ENCODE results near the gene ADAM22.

The ADAM22 gene

DNA sequence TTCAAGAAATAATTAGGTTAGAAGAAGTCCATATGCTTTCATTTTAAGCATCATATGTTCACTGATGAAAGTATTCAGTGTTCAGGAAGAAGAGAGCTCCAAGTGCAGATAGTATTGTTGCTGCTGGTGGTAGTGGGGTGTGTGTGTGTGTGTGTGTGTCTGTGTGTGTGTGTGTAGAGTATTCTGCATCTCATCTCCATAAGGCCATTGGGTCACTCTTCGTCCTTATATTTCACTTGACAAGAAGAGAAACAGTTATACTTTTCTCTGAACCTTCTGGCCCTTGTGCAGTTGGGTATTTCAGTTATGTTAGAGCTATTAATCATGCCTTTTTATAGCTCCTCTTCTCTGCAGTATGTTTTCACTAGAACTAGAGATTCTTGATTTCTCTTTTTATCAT, 26.2 kb downstream of the ADAM22 start:
- DNase-seq, result no peak

DNA sequence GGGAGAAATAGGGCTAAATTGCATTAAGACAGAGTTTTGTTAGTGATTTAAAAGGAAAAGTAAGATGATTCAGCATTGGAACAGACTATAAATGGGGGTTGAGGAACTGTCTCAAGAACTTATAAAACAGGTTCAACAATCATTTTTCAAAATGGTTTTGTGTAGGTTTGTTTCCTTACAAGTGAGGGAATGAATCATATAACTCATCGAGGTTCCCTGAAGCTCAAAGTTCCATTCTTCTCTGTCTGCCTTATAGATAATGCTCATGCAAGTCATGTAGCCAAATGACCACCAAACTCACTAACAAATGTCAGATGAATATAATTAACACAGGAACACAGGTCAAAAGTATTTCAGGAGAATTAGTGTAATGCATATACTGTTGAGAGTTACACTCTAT, 27.7 kb downstream of the ADAM22 start:
- no peak for DNase-seq

DNA sequence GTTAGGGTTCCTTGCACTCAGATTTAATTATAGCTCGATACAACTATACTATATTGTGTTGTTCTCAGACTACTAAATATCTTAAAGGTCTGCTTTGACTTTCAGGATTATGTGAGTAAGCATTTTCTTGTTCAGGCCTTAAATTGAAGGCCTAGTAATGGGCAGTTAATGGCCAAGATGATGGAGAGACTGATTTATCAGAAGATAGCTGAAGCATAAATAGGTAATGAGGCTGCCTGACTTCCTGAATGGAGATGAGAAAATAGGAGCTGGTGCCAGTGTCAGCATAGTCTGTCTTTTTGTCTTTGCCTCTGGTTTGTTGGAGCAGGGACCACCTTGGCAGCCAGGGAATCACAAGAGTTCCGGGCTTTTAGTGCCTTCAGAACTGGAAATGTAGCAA, 32.2 kb downstream of the ADAM22 start:
- no peak for DNase-seq

DNA sequence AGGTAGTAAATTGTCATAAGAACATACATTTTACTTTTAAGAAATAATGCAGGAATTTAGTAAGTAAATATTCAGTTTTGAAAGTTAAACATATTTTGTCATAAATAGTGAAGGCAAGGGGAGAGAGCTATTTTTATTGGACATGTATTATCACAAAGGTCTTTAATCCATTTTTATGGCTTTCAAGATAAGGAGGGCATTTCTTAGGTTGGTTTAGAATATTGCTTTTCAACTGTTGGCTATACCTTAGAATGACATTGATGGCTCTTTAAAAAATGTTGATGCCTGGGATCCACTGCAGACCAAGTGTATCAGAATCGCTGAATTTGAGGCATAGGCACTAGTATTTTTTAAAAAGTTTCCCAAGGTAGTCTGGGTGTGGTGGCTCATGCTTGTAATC, 34.0 kb downstream of the ADAM22 start:
- DNase-seq, result no peak

DNA sequence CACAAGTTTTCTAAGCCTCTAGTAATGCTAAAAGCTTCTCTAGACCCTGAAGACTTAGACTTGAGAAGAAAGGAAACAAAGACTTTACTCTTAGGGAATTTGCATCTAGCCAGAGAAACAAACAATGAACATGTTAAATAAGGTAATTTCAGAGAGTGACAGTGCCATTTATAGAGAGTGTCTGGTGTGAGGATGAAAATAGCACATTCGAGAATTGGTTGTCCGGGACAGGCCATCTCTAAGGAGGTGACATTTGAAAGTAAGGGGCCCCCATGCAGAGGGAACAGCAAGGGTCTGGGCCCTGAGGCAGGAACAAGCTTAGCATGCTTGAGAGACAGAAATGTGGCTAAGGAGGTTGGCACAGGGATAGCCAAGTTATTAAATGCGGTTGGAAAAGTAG, 48.1 kb downstream of the ADAM22 start:
- no peak for DNase-seq

DNA sequence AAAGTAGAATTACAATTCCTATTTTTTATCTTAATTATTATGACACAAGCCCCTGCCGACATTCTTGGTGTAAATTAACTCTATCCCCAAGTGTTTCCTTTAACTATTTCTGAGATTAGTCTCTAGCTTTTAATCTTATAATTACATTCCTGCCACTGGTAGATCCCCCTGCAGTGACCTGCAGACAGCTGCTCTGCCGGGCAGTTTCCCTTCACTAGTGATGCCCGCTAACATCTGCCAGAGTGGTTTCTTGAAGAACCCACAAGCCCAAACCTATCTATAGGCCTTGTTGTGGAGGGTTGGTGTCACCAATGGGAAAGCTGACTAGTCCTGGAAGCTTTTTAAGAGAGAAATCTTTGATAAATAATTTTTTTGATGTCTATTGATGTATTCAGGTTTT, 50.0 kb downstream of the ADAM22 start:
- no peak for DNase-seq

DNA sequence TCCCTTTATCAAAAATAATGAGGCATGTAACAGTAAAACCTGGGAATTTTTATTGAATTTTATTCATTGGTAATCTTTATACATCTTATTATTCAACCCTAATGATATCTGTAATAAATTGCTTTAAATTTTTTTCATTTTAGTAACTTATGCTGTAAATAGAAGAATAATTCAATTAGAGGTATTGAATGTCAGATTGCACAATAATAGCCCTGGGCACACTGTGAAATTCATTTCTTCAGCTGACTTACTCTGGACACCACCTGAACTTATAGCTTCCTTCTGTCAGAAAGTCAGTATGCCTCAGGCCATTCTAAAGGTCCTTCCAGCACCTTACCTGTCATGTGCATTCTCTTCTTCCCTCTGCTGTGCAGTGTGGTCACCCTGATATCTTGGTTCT, 59.2 kb downstream of the ADAM22 start:
- DNase-seq, result no peak

DNA sequence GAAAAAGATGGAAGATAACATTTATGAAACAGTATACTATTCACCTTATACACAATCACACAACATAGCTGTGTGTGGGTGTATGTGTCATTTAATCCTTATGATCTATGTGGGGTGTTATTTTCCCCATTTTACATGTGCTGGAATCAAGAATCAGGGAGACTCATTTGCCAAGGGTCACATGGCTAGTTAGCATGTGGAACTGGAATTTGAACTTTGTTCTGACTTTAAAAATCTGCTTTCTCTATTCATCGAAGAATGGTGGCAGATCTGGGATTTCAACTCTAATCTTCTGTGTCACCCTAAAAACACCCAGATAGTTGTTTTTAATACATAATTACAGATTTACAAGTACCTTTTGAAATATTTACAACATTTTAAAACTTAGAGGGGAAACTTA, 65.2 kb downstream of the ADAM22 start:
- no peak for DNase-seq

DNA sequence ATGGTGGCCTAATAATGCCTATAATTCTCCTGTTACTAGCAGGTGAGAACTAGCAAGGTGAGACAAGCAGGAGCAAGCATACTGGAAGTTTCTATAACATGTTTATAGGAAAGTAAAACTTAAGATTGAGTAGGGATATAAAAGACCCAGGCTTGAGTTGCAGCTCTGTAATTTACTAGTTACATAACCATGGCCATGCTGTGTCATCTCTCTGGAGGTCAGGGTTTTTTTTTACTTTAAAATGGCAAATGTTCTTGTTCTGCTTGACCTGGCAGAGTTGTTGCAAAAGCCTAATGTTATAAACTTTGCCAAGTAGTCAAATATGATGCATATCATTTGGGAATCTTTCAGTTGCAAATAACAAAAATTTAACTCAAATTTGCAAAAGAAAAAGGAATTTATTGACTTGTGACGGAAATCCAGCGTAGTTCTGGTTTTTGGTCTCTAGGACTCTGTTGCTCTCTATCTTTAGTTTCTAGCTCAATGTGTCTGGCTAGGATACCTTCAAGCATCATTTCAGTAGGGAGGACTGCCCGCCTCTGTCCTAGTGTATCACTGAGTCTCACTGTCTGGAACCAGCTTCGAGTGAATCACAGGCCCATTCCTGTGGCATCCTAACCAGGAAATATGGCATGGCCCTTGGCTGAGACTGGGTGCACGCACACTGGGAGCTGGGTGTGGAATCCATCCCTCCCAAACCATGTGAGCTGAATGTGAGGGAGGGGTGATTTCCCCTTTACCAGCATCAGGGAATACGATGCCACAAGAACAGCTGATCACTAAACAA, 67.9 kb downstream of the ADAM22 start:
- no peak for DNase-seq

DNA sequence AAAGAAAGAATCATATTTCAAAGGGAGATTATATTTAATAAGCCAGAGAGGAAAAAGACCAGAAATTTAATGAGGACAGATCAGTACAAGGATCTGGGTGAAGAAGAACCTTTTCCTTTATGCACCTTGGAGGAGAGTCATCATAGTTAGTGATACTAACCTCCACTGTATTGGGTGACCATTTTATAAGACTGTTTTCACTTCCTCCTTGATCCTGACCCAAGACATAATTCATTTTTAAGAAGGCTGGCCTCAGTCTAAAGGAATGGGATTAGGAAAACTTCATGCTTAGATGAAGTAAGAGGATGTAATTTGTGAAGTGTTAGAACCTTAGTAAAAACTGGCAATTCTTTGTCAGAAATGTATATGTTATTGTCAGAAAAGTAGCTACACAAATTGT, 68.6 kb downstream of the ADAM22 start:
- DNase-seq, result no peak

DNA sequence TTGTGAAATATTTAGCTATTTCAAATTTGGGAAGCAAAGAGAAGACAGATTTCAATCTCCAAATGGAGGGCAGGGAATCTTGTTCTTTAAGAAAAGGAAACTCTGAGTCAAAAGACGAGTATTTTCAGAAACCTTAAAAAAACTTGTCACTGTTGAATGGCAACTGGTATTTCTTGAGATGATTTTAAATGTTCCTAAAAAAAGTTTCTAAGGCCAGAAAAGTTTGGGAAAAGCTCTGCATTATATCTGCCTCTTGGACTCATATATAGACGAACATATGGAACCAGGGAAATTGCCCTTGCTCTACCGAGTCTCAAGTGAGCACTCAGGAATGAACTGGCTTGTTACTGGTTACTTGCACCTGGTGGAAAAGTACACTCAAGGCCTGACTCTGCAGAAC, 69.5 kb downstream of the ADAM22 start:
- no peak for DNase-seq

DNA sequence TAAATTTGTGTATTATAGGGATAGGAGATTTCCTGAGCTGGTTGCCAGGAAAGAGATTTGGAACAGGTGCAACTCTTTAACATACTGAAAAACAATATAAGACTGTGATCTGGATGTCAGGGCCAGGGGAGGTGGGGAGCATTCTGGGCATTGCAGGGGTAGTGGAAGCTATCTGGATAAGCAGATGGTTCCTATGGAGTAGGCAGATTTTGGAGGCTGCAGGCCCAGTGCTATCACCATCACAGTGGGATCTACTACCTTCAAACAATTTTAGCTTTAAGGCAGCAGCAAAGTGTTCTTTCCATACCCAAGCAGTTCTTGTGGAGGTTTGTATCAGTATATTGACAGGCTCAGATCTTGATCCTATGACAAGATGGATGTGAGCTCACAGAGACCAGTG, 71.1 kb downstream of the ADAM22 start:
- no peak for DNase-seq

DNA sequence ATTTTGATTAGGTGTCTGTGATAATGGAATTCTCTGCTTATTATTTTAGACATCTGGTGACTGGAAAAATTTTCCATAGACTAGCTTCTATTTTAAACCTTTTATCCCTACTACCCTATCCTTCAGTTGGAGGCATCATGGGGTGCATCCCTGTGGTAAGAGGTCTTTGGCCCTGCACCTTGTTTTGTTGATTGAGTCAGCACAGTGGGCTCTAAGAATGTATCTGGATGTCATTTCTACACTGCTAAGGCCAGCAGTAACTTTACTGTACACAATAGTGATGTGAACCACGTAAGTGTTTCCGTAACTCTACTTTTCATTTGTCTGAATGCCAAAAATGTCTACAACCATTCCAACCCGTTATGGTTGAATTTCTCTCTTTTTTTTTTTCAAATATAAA, 75.6 kb downstream of the ADAM22 start:
- no peak for DNase-seq

DNA sequence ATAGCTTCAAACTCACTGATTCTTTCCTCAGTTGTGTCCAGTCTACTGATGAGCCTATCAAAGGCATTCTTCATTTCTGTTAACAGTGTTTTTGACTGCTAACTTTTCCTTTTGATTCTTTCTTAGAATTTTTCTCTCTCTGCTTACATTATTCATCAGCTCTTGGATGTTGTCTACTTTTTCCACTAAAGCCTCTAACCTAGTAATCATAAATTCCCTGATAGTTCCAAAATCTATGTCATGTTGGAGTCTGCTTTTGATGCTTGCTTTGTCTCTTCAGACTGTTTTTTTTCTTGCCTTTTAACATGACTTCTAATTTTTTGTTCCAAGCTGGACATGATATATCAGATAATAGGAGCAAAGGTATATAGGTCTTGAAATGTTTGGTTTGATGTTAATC, 78.0 kb downstream of the ADAM22 start:
- no peak for DNase-seq

DNA sequence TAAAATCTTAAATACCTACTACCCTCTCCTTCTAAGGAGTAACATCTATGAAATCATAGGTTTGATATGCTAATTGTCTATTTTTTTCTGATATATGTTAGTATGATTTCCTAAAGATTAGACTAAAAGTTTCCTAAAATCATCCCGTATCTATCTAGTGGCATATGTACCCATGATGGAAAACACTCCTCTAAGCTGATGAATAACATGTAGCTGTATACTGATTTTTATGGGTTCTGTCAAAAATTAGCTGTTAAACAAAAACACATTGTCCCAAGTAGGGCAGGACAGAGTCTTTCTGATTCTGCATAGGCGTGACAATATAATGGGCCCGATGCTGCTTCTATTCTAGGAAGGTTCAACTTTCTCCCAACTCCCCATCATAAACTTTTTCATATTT, 79.9 kb downstream of the ADAM22 start:
- no peak for DNase-seq

DNA sequence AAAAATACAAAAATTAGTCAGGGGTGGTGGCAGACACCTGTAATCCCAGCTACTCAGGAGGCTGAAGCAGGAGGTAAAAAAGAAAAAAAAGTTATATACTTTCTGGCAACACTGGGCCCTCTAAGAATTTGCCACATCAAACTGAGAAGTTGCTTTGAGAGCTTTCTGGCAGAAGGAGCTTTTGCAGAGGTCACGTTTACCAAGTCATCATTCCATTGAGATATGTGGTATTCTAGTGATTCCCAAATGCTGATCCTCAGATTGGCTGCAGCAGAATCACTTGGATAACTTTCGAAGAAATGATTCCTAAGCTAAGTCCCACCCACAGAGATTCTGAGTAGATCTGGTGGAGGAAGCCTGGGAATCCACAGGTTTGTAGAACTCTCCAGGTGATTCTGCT, 80.5 kb downstream of the ADAM22 start:
- no peak for DNase-seq

DNA sequence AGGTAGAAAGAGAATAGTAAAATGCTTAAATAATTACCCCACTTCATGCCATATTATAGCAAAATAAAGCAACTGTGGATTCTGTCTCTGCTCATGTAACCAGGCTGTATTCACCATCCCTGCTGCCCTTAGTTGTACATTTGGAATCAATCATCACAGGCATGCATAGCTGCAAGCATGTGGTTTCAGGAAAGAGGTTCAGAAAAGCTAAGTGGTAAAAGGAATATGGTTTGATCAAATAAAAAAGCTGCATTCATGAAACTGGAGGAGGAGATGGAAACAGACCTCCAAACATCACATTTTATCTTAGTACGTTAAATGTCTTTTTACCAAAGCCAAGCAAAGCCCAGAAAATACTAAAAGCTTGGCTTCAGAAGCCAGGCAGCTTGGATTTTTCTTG, 81.3 kb downstream of the ADAM22 start:
- DNase-seq, result no peak

DNA sequence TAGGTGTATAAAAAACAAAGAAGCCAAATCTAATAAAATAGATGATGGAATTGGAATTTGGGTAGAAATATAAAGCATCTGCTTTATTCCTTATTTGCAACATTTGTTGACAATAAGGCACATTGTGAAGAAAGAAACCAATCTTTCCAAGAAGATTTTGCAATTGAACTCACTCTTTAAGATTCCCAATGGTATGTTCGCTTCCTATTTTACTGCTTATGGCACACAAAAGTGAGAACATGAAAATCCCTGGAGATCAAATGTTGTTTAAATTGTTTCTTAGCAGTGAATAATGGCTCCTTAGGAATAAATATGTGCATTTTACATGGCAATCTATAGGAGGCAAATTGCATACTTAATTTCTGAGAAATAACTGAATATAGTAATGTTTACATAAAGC, 84.5 kb downstream of the ADAM22 start:
- DNase-seq, result no peak

DNA sequence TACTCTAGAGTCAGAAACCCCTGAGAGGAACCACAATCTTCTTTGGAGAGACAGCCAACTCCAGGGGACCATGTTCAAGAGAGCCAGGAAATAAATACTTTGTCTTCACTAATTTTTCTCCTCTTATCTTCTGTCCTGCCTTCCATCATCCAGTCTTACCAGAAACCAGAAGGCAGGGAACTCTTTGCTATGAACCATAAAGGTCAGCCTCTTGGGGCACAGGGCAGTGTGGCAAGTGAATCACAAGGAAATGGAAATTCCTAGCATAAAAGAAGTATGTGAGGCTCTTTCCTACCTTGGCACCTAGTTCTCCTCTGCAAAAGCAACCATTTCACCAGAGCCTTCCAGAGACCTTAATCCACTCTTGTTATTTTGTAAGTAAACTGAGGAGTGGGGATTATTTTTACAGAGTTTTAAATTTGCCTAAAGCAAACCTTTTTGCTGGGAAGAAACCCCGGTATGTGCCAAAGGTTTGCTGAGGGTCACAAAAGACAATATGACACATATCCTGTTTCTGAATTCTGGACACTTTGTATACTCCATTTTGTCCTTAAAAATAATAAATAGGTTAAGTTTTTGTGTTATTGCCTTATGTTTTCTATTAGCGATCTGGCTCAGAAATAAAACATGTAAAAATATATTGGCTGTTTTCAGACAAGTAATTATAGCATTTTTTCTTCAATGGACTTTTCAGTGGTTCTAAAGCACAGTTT, 87.1 kb downstream of the ADAM22 start:
- DNase-seq, result no peak

DNA sequence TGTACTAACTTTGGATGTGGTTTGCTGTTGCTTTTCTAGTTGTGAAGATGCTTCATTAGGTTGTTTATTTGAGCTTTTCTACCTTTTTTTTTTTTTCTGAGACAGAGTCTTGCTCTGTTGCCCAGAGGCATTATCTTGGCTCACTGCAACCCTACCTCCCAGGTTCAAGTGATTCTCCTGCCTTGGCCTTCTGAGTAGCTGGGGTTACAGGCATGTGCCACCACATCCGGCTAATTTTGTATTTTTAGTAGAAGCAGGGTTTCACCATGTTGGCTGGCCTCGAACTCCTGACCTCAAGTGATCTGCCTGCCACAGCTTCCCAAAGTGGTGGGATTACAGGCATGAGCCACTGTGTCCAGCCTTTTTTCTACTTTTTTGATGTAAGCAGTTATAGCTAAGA, 93.7 kb downstream of the ADAM22 start:
- no peak for DNase-seq

DNA sequence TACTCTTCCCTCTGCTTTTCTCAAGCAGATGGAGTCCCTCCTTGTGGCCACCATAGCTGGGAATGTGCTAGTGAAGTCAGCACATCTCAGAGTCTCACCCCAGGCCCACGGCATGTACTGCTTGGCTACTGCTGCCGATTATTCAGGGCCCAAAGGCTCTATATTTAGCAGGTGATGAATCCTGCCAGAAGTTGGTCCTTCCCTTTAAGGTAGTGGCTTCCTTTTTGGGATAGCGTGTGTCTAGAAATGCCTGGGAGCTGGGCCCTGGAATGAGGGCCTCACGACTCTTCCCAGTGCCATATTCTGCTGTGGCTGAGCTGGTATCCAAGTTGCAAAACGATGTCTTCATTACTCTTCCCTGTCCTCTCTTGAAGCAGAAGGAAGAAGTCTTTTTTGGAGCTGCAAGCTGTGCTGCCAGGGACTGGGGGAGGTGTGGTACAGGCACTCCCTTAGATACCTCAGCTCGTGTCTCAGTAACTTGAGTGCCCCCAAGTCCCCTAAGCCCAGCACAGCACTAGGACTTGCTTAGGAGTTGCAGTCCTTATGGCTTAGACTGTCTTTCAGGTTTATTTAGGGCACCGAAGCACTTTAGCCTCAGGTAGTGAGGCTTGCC, 100.1 kb downstream of the ADAM22 start:
- DNase-seq, result no peak

DNA sequence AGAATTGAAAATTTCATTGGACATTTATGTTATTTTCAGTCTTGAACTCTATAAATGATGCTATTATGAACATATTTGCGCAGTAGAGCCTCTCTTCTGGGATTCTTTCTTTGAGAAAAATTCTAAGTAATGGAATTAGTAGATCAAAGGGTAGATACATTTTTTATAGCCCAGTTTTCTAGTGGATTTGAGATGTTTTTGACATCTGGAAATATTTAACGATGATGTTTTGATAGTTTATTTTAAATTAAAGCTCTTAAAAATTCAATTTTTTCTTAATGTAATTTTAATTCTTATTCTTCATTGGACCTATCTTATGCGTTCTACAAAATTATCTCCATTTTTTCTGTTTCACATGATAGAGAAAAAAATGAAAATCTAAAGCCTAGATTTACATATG, 103.0 kb downstream of the ADAM22 start:
- no peak for DNase-seq

DNA sequence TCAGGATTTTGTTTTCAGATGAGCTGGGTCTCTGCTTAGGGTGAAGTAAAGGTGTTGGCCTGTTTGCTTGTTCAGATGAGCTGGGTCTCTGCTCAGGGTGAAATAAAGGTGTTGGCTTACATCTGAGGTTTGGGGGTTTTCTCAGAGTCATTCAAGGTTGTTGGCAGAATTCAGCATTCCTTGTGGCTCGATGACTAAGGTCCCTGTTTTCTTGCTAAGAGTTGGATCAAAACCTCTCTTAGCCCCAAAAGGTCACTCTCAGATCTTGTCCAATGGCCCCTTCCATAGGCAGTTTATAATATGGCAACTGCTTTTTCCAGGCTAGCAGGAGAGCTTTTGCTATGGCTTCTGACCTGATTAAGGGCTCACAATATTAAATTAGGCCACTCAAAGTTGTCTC, 106.6 kb downstream of the ADAM22 start:
- no peak for DNase-seq

DNA sequence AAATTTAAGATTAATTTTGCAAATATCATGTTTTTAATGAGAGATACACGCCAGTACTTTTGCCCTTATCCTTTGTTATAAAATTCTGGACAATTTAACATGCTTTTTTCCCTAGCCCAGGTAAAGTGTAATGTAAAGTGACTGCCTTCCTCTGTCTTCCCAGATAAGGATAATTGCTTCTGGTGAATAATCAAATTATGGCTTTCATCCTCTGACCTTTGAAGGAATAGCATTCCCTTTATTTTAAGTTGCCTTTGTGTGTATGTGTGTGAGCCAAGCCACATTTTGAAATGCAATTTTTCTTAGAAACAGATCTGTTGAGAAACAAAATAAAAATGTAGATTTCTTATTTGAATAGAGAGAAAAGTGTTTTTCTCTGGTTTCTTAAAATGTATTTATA, 107.5 kb downstream of the ADAM22 start:
- no peak for DNase-seq

DNA sequence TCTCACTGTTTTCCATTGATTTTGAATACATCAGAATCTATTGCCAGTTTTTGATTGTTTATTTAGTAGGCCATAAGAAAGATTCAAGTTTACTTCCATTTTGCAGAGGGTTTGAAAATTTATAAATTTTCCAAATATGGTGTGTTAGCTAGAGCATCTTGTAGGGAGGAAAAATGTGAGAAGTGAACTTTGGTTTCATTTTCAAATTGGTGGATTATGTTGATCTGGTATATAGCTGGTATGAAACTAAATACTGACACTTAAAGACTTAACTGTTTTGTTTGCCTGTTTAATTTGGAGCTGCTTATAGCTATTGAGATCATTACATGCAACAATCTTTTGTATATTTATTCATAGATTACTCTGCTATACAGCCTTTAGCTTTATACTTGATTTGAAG, 108.1 kb downstream of the ADAM22 start:
- DNase-seq, result no peak
